ENCODE measurements around the gene MMP1. TPM values are rescaled to one million over a fixed set of nuclear protein-coding genes. Genes with fewer than 3 reads are reported as not detected.

MMP1 gene
- total RNA-seq, 1 experiment from 2014 or later, result 15.7 TPM

GRCh38 chr11:102819491-102819890 is 21.5 kb upstream of the MMP1 start:
- H3K4me1 Mint-ChIP-seq (ENCODE audit: low read depth, unreplicated experiment), result no peaks in the 10 kb centered on the region
- BruUV-seq (replicated peaks), result no TSS peak
- TF ChIP-seq, protein P1, sequence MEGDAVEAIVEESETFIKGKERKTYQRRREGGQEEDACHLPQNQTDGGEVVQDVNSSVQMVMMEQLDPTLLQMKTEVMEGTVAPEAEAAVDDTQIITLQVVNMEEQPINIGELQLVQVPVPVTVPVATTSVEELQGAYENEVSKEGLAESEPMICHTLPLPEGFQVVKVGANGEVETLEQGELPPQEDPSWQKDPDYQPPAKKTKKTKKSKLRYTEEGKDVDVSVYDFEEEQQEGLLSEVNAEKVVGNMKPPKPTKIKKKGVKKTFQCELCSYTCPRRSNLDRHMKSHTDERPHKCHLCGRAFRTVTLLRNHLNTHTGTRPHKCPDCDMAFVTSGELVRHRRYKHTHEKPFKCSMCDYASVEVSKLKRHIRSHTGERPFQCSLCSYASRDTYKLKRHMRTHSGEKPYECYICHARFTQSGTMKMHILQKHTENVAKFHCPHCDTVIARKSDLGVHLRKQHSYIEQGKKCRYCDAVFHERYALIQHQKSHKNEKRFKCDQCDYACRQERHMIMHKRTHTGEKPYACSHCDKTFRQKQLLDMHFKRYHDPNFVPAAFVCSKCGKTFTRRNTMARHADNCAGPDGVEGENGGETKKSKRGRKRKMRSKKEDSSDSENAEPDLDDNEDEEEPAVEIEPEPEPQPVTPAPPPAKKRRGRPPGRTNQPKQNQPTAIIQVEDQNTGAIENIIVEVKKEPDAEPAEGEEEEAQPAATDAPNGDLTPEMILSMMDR (IDR thresholded peaks at IDR 0.05; ENCODE audit: insufficient read depth in 1 of 2, low read depth in 1 of 2, low read length in 1 of 2, severe bottlenecking in 1 of 2, unreplicated experiment in 1 of 2), result no peak
- H3K27me3 ChIP-seq (replicated peaks; ENCODE audit: control insufficient read depth, insufficient read depth, low read length), result no peaks in the 10 kb centered on the region
- H3K9me3 ChIP-seq, result peaks cover 3% of the 10 kb centered on the region
- POLR2A ChIA-PET, result no interaction called here
- no peaks in the 10 kb centered on the region for H3K27me3 Mint-ChIP-seq (ENCODE audit: insufficient read depth, unreplicated experiment)
- H3K9me3 Mint-ChIP-seq (ENCODE audit: unreplicated experiment), result peaks cover 38% of the 10 kb centered on the region
- H3K36me3 Mint-ChIP-seq (ENCODE audit: insufficient read depth, unreplicated experiment), result no peaks in the 10 kb centered on the region
- no peak for DNase-seq
- no peak overlapping the region for H3K27ac Mint-ChIP-seq (ENCODE audit: unreplicated experiment)
- intact Hi-C loops (cut with micrococcal nuclease; ENCODE audit: unreplicated experiment), result no loop called here
- H3K36me3 ChIP-seq (ENCODE audit: control insufficient read depth, insufficient read depth, low read length), result no peaks in the 10 kb centered on the region
- H3K4me3 Mint-ChIP-seq (ENCODE audit: unreplicated experiment), result no peak overlapping the region
- H3K4me1 ChIP-seq, result no peaks in the 10 kb centered on the region
- H3K4me3 ChIP-seq (ENCODE audit: low read depth, low read length), result no peak overlapping the region
- CTCF ChIA-PET, result no interaction called here

DNA sequence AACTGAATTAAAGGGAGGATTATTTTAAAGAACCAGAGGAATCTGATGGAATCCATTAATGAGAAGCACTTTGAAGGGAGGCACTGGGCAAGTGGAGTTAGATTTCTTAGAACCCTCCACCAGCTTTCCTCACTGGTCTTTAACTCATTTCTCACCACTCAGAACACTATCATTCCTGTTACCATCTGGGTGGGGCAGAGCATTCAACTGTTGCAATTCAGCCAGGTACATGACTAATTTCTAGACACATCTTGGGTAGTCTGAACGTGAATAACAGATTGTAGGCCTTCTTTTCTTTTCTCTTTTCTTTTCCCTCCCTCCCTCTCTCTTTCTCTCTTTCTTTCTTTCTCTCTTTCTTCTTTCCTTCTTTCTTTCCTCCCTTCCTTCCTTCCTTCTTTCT is 15.5 kb upstream of the MMP1 start:
- H3K4me1 ChIP-seq, result no peaks in the 10 kb centered on the region
- DNase-seq, result no peak
- no peak overlapping the region for H3K4me3 Mint-ChIP-seq (ENCODE audit: unreplicated experiment)
- H3K36me3 Mint-ChIP-seq (ENCODE audit: insufficient read depth, unreplicated experiment), result no peaks in the 10 kb centered on the region
- H3K36me3 ChIP-seq (ENCODE audit: control insufficient read depth, insufficient read depth, low read length), result no peaks in the 10 kb centered on the region
- ChIA-PET POLR2A (no interaction called here), CTCF (no interaction called here)
- H3K9me3 ChIP-seq, result peaks cover 3% of the 10 kb centered on the region
- TF ChIP-seq, protein P1 (IDR thresholded peaks at IDR 0.05; ENCODE audit: insufficient read depth in 1 of 2, low read depth in 1 of 2, low read length in 1 of 2, severe bottlenecking in 1 of 2, unreplicated experiment in 1 of 2), result no peak
- no peak overlapping the region for H3K27ac Mint-ChIP-seq (ENCODE audit: unreplicated experiment)
- no peaks in the 10 kb centered on the region for H3K27me3 Mint-ChIP-seq (ENCODE audit: insufficient read depth, unreplicated experiment)
- peaks cover 33% of the 10 kb centered on the region for H3K9me3 Mint-ChIP-seq (ENCODE audit: unreplicated experiment)
- H3K4me1 Mint-ChIP-seq (ENCODE audit: low read depth, unreplicated experiment), result no peaks in the 10 kb centered on the region
- no TSS peak for BruUV-seq (replicated peaks)
- intact Hi-C loops (cut with micrococcal nuclease; ENCODE audit: unreplicated experiment), result loop anchor here (5.0 kb wide), 1 partner anchor 79 kb away; no protein-coding TSS in a partner anchor
- no peak overlapping the region for H3K4me3 ChIP-seq (ENCODE audit: low read depth, low read length)
- H3K27me3 ChIP-seq (replicated peaks; ENCODE audit: control insufficient read depth, insufficient read depth, low read length), result no peaks in the 10 kb centered on the region

DNA sequence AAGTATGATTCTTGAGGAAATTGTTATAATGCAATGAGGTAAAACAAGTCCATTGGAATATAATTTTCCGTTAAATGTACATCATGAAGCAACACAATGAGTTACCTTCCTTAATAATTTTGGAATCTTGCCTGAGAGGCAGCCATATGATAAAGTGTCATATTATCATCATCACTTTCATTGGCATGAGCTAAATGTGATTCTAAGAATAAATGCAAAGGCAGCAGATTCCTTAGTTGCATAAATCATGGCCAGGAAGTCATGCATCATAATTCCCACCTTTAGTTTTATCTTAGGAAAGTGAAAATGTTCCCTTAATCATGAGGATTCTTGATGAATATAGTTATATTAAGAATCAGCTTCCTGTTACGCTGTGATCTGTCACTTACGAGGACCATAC is 14.2 kb upstream of the MMP1 start:
- no peak for DNase-seq
- H3K4me1 ChIP-seq, result no peaks in the 10 kb centered on the region
- peaks cover 3% of the 10 kb centered on the region for H3K9me3 ChIP-seq
- no peaks in the 10 kb centered on the region for H3K4me1 Mint-ChIP-seq (ENCODE audit: low read depth, unreplicated experiment)
- no peaks in the 10 kb centered on the region for H3K36me3 ChIP-seq (ENCODE audit: control insufficient read depth, insufficient read depth, low read length)
- peaks cover 20% of the 10 kb centered on the region for H3K9me3 Mint-ChIP-seq (ENCODE audit: unreplicated experiment)
- no TSS peak for BruUV-seq (replicated peaks)
- H3K36me3 Mint-ChIP-seq (ENCODE audit: insufficient read depth, unreplicated experiment), result no peaks in the 10 kb centered on the region
- ChIA-PET POLR2A (no interaction called here), CTCF (no interaction called here)
- no peak overlapping the region for H3K4me3 ChIP-seq (ENCODE audit: low read depth, low read length)
- H3K27me3 ChIP-seq (replicated peaks; ENCODE audit: control insufficient read depth, insufficient read depth, low read length), result no peaks in the 10 kb centered on the region
- no peak overlapping the region for H3K4me3 Mint-ChIP-seq (ENCODE audit: unreplicated experiment)
- intact Hi-C loops (cut with micrococcal nuclease; ENCODE audit: unreplicated experiment), result loop anchor here (5.0 kb wide), 1 partner anchor 80 kb away; no protein-coding TSS in a partner anchor
- no peaks in the 10 kb centered on the region for H3K27me3 Mint-ChIP-seq (ENCODE audit: insufficient read depth, unreplicated experiment)
- H3K27ac Mint-ChIP-seq (ENCODE audit: unreplicated experiment), result no peak overlapping the region
- TF ChIP-seq, protein P1 (IDR thresholded peaks at IDR 0.05; ENCODE audit: insufficient read depth in 1 of 2, low read depth in 1 of 2, low read length in 1 of 2, severe bottlenecking in 1 of 2, unreplicated experiment in 1 of 2), result no peak
